K562 (cell line): ENCODE measurements around the gene TLR5. TPM values are rescaled to one million over a fixed set of nuclear protein-coding genes. Genes with fewer than 3 reads are reported as not detected.
A peak's percentile ranks its signal among the peaks of the same experiment; 100 is the strongest.

ENCODE experiments used
- ELF1 ChIP-seq: fragments of 200-800 bp; sonication (Bioruptor generic); IDR thresholded peaks from 2 replicates; pipeline ENCODE4 v1.6.1; 2016; ENCODE audit warnings: missing genetic modification characterization, missing compliant biosample characterization
- EZH2 ChIP-seq: IDR thresholded peaks from 2 replicates; pipeline ENCODE4 v1.6.1; 2012; ENCODE audit warnings: low read depth, mild to moderate bottlenecking, inconsistent platforms, low read length, borderline replicate concordance
- FOXM1 ChIP-seq, 2 experiments: fragments of 450-650 bp in 1 of 2; sonication (generic) in 1 of 2; formaldehyde crosslinking in 1 of 2; IDR thresholded peaks; 2 replicates each; pipeline versions ENCODE4 v1.6.1 to v1.9.0; 2017 to 2022; ENCODE audit warnings: low read depth in 2 of 2, mild to moderate bottlenecking in 2 of 2, missing genetic modification reagents in 1 of 2, moderate library complexity in 1 of 2
- HNRNPLL ChIP-seq: fragments of 200-400 bp; formaldehyde crosslinking; IDR thresholded peaks from 2 replicates; pipeline ENCODE4 v1.6.1; 2017; ENCODE audit warnings: low read length, low read depth, mild to moderate bottlenecking; ENCODE audit not compliant: poor library complexity, severe bottlenecking
- HSF4 ChIP-seq: fragments of 250-450 bp; sonication (Bioruptor Pico); IDR thresholded peaks from 2 replicates; pipeline ENCODE4 v2.1.2; 2022; ENCODE audit warnings: mild to moderate bottlenecking, moderate library complexity, borderline replicate concordance
- KDM4B ChIP-seq, 2 experiments: fragments of 450-650 bp in 1 of 2; sonication (generic) in 1 of 2; IDR thresholded peaks; 2 replicates each; pipeline ENCODE4 v1.6.1; 2016 to 2017; ENCODE audit warnings: borderline replicate concordance in 2 of 2, antibody characterized with exemption in 1 of 2, low read depth in 1 of 2, mild to moderate bottlenecking in 1 of 2
- NFIX ChIP-seq: fragments of 250-450 bp; sonication (Bioruptor Pico); IDR thresholded peaks from 2 replicates; pipeline ENCODE4 v1.4.0; 2020; ENCODE audit warnings: low read depth, mild to moderate bottlenecking, moderate library complexity
- NR3C1 ChIP-seq: sonication (generic); formaldehyde crosslinking; IDR thresholded peaks from 2 replicates; pipeline ENCODE4 v1.8.1; 2022; ENCODE audit warnings: missing genetic modification reagents
- SMC3 ChIP-seq: conservative IDR thresholded peaks from 2 replicates; pipeline ENCODE4 v1.6.1; 2011; ENCODE audit warnings: low read depth, low read length, improper control_type of control experiment; ENCODE audit not compliant: insufficient read depth
- STAT5A ChIP-seq: IDR thresholded peaks from 2 replicates; pipeline ENCODE4 v1.6.1; 2012; ENCODE audit warnings: low read length, inconsistent platforms, borderline replicate concordance
- TAF7 ChIP-seq: fragments of 450-650 bp; IDR thresholded peaks from 2 replicates; pipeline ENCODE4 v1.6.1; 2016; ENCODE audit warnings: missing genetic modification characterization, missing compliant biosample characterization
- TCF7L2 ChIP-seq: fragments of 150-350 bp; IDR thresholded peaks from 2 replicates; pipeline ENCODE4 v1.6.1; 2016; ENCODE audit warnings: low read depth, mild to moderate bottlenecking, low read length, moderate library complexity
- ZNF134 ChIP-seq: fragments of 250-450 bp; sonication (Bioruptor Pico); conservative IDR thresholded peaks from 2 replicates; pipeline ENCODE4 v1.4.0; 2020
- ZNF23 ChIP-seq: fragments of 250-450 bp; sonication (Bioruptor Pico); IDR thresholded peaks from 2 replicates; pipeline ENCODE4 v1.4.0; 2020; ENCODE audit warnings: mild to moderate bottlenecking
- ZNF3 ChIP-seq: fragments of 250-450 bp; sonication (Bioruptor Pico); IDR thresholded peaks from 2 replicates; pipeline ENCODE4 v1.5.0; 2021; ENCODE audit warnings: mild to moderate bottlenecking, moderate library complexity
- ZNF316 ChIP-seq: fragments of 450-650 bp; IDR thresholded peaks from 2 replicates; pipeline ENCODE4 v1.6.1; 2016
- ZSCAN29 ChIP-seq: fragments of 450-650 bp; IDR thresholded peaks from 2 replicates; pipeline ENCODE4 v1.6.1; 2017
- ZSCAN32 ChIP-seq: fragments of 450-650 bp; formaldehyde crosslinking; IDR thresholded peaks from 2 replicates; pipeline ENCODE4 v1.4.0; 2020; ENCODE audit warnings: mild to moderate bottlenecking, moderate library complexity
- polyA plus RNA-seq, 8 experiments: library from polyadenylated mRNA; depleted of rRNA in 4 of 8; stranded (reverse) in 5 of 8; unstranded in 3 of 8; fragments of >200 nt; fragmentation: Nextera tagmentation in 2 of 8; fragmentation: Illumina TruSeq in 1 of 8; extraction: Ambion mirVana in 2 of 8; extraction: Trizol in 1 of 8; gene quantifications; 2 replicates each; pipeline versions ENCODE4 v1.2.1 to v1.2.3, GENCODE V29; 2011 to 2014; ENCODE audit warnings: inconsistent platforms in 1 of 8, missing spikeins in 1 of 8
- total RNA-seq, 7 experiments: library from RNA; depleted of rRNA in 6 of 7; stranded (reverse); fragments of >200 nt in 6 of 7; fragmentation: Illumina TruSeq in 2 of 7; extraction: Trizol in 2 of 7; gene quantifications; 2 replicates each; pipeline versions ENCODE4 v1.2.1 to v1.2.3, GENCODE V29; 2011 to 2021; ENCODE audit warnings: low replicate concordance in 1 of 7
- TF ChIP-seq, protein P1 (sequence below), 2 experiments: IDR thresholded peaks; 2 replicates each; pipeline ENCODE4 v1.6.1; 2011; ENCODE audit warnings: borderline replicate concordance in 1 of 2, control low read depth in 1 of 2, low read depth in 1 of 2, low read length in 1 of 2, mild to moderate bottlenecking in 1 of 2, mixed read lengths in 1 of 2, moderate library complexity in 1 of 2; ENCODE audit not compliant: insufficient read depth in 1 of 2, insufficient read length in 1 of 2, poor library complexity in 1 of 2, severe bottlenecking in 1 of 2; ENCODE audit errors: extremely low read depth in 1 of 2
- TF ChIP-seq, protein P2 (sequence below): IDR thresholded peaks from 2 replicates; pipeline ENCODE4 v1.6.1; 2011; ENCODE audit warnings: borderline replicate concordance, low read depth, mild to moderate bottlenecking, moderate library complexity, low read length; ENCODE audit not compliant: insufficient read depth, poor library complexity, severe bottlenecking
- TF ChIP-seq, protein P3 (sequence below): sonication (generic); formaldehyde crosslinking; IDR thresholded peaks from 2 replicates; pipeline ENCODE4 v1.8.1; 2023; ENCODE audit warnings: mild to moderate bottlenecking, missing genetic modification reagents
- TF ChIP-seq, protein P4 (sequence below): sonication (generic); formaldehyde crosslinking; IDR thresholded peaks from 2 replicates; pipeline ENCODE4 v1.8.1; 2022; ENCODE audit warnings: missing genetic modification reagents

TLR5 gene
- total and polyA plus RNA-seq, 9 of the 15 experiments (the other 6 are each of a cell fraction or from before 2014, with no cell fraction given) = 0.93 to 7.4 (median 1.9) TPM

DNA sequence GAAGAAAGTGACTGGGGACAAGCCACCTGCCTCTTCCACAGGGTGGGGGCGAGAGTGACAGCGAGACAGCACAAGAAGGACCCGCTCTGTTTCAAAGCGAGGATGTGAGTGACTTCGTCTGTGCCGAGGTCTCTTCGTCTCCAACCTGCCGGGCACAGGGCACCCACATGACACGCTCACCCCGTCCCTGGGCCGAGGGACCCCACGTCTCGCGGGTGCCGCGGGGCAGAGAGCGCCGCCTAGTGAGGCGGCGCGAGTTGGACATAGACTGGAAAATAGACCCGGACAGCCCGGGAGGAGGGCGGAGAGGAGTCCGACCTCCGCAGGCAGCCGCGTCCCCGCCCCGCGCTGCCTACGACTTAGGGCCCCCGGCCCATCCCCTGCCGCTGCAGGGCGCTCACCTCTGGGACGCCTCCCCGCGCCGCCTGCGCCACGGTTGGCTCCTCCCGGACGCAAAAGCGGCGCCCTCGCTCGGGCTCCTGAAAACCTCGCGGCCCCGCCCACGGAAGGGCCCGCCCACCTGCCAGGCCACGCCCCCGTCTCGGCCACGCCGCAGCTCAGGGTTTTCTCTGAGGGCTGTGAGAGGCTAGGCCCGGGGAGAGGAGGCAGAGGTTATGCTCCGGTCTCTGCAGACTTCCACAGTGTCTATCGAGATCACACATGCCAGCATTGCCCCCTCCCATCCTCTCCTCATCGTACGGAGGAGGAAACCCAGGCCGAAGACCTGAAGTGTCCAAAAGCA, at the start of gene TLR5 (continued):
- TF ChIP-seq STAT5A (no peak; the same call in 1 of the 2 replicates), NR3C1 (CRISPR knock-in tag) (peak; percentile 99), ZSCAN32 (CRISPR knock-in tag) (peak; percentile 25; the same call in 1 of the 2 replicates), ZNF23 (no peak; the same call in 1 of the 2 replicates), HNRNPLL (peak; percentile 79), ZSCAN29 (no peak), ZNF316 (no peak), FOXM1 (IDR thresholded peaks at IDR 0.05; ENCODE audit: low read depth) (no peak), FOXM1 (CRISPR knock-in tag; IDR thresholded peaks at IDR 0.05; ENCODE audit: low read depth) (peak; percentile 50), ELF1 (tag) (no peak), TAF7 (no peak; the same call in 1 of the 2 replicates), KDM4B (IDR thresholded peaks at IDR 0.05; ENCODE audit: borderline replicate concordance in 2 of 2, low read depth in 1 of 2) (no peak), ZNF3 (CRISPR knock-in tag) (no peak), NFIX (no peak), SMC3 (peak; percentile 45; the same call in 1 of the 2 replicates), EZH2 (no peak), HSF4 (CRISPR knock-in tag) (no peak), TCF7L2 (no peak), ZNF134 (CRISPR knock-in tag) (no peak)
- TF ChIP-seq, protein P1, sequence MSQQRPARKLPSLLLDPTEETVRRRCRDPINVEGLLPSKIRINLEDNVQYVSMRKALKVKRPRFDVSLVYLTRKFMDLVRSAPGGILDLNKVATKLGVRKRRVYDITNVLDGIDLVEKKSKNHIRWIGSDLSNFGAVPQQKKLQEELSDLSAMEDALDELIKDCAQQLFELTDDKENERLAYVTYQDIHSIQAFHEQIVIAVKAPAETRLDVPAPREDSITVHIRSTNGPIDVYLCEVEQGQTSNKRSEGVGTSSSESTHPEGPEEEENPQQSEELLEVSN (IDR thresholded peaks at IDR 0.05; ENCODE audit: borderline replicate concordance in 1 of 2, extremely low read depth in 1 of 2, insufficient read depth in 1 of 2, insufficient read length in 1 of 2, low read depth in 1 of 2, low read length in 1 of 2, poor library complexity in 1 of 2, severe bottlenecking in 1 of 2) = peak; percentile 95 to 96
- TF ChIP-seq, protein P2, sequence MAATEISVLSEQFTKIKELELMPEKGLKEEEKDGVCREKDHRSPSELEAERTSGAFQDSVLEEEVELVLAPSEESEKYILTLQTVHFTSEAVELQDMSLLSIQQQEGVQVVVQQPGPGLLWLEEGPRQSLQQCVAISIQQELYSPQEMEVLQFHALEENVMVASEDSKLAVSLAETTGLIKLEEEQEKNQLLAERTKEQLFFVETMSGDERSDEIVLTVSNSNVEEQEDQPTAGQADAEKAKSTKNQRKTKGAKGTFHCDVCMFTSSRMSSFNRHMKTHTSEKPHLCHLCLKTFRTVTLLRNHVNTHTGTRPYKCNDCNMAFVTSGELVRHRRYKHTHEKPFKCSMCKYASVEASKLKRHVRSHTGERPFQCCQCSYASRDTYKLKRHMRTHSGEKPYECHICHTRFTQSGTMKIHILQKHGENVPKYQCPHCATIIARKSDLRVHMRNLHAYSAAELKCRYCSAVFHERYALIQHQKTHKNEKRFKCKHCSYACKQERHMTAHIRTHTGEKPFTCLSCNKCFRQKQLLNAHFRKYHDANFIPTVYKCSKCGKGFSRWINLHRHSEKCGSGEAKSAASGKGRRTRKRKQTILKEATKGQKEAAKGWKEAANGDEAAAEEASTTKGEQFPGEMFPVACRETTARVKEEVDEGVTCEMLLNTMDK = peak; percentile 91
- TF ChIP-seq, protein P3, sequence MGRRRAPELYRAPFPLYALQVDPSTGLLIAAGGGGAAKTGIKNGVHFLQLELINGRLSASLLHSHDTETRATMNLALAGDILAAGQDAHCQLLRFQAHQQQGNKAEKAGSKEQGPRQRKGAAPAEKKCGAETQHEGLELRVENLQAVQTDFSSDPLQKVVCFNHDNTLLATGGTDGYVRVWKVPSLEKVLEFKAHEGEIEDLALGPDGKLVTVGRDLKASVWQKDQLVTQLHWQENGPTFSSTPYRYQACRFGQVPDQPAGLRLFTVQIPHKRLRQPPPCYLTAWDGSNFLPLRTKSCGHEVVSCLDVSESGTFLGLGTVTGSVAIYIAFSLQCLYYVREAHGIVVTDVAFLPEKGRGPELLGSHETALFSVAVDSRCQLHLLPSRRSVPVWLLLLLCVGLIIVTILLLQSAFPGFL = 0 out of 2 replicates have a peak, but pooled peaks have one; percentile 80
- TF ChIP-seq, protein P4, sequence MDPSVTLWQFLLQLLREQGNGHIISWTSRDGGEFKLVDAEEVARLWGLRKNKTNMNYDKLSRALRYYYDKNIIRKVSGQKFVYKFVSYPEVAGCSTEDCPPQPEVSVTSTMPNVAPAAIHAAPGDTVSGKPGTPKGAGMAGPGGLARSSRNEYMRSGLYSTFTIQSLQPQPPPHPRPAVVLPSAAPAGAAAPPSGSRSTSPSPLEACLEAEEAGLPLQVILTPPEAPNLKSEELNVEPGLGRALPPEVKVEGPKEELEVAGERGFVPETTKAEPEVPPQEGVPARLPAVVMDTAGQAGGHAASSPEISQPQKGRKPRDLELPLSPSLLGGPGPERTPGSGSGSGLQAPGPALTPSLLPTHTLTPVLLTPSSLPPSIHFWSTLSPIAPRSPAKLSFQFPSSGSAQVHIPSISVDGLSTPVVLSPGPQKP (CRISPR knock-in tag) = no peak
